Thyroid gland (tissue), 4 donors: ENCODE measurements around the gene RCN2. TPM values are rescaled to one million over a fixed set of nuclear protein-coding genes. Genes with fewer than 3 reads are reported as not detected.

Source experiments
- DNase-seq, 2 donors: peaks; one replicate each; pipeline ENCODE4 v3.0.0-alpha.2; 2019
- H3K27ac ChIP-seq, 3 donors: fragments of 200-600 bp; sonication (generic); 1 replicate in 2 of 3; 2 replicates in 1 of 3; pipeline ENCODE4 v1.5.1; 2016 to 2019; ENCODE audit warnings: mild to moderate bottlenecking in 1 of 3, moderate library complexity in 1 of 3
- H3K27me3 ChIP-seq: fragments of 200-600 bp; sonication (generic); one replicate; pipeline ENCODE4 v1.5.1; 2019
- H3K36me3 ChIP-seq, 2 donors: fragments of 200-600 bp; sonication (generic); one replicate each; pipeline ENCODE4 v1.5.1; 2016 to 2019
- H3K4me1 ChIP-seq, 2 donors: fragments of 200-600 bp; sonication (generic); one replicate each; pipeline ENCODE4 v1.5.1; 2017 to 2019
- H3K4me3 ChIP-seq, 3 donors: fragments of 200-600 bp; sonication (generic); replicated peaks in 1 of 3; 1 replicate in 2 of 3; 2 replicates in 1 of 3; pipeline ENCODE4 v1.5.1; 2016; ENCODE audit warnings: mild to moderate bottlenecking in 1 of 3
- H3K9me3 ChIP-seq: fragments of 200-600 bp; sonication (generic); one replicate; pipeline ENCODE4 v1.5.1; 2017
- POLR2A ChIP-seq, 2 donors: fragments of 450-650 bp; IDR thresholded peaks; one replicate each; pipeline ENCODE4 v1.6.1; 2017; ENCODE audit warnings: antibody characterized with exemption in 2 of 2, mild to moderate bottlenecking in 2 of 2, moderate library complexity in 1 of 2
- WGBS, 2 donors: methylation state at CpG; one replicate each; pipeline ENCODE4 v1.1.5; 2017; 5-methylcytosine and 5-hydroxymethylcytosine counted together
- intact Hi-C: fragments of 100-400 bp; cut with DNase I; formaldehyde crosslinking; loops from one replicate; pipeline ENCODE4 v1.15.1; 2023
- total RNA-seq, 4 donors: library from RNA; depleted of rRNA; stranded (reverse); fragments of >200 nt; gene quantifications; one replicate each; pipeline ENCODE4 v1.2.3, GENCODE V29; 2016
- TF ChIP-seq, protein P1 (sequence below), 6 experiments: fragments of 200-600 bp in 3 of 6; fragments of 450-650 bp in 3 of 6; sonication (generic) in 3 of 6; IDR thresholded peaks; one replicate each; pipeline ENCODE4 v1.5.1; 2016 to 2019; ENCODE audit warnings: antibody characterized with exemption in 6 of 6, mild to moderate bottlenecking in 2 of 6, inconsistent platforms in 1 of 6, moderate library complexity in 1 of 6

RCN2 gene
- total RNA-seq, 4 donors from 2014 or later: 44.8 to 64.8 (median 53.4) TPM

GRCh38 chr15:76939715-76940114 lies 8.2 kb downstream of the RCN2 start:
- 0% methylated on average over 1 of the region's 1 CpG for WGBS, 2 donors

GRCh38 chr15:76941636-76942035 lies 10.1 kb downstream of the RCN2 start:
- whole genome bisulfite sequencing, 2 donors: 62 to 83% methylated on average over 2 of the region's 2 CpGs
- intact Hi-C loops: no loop called here
- TF ChIP-seq, protein P1, sequence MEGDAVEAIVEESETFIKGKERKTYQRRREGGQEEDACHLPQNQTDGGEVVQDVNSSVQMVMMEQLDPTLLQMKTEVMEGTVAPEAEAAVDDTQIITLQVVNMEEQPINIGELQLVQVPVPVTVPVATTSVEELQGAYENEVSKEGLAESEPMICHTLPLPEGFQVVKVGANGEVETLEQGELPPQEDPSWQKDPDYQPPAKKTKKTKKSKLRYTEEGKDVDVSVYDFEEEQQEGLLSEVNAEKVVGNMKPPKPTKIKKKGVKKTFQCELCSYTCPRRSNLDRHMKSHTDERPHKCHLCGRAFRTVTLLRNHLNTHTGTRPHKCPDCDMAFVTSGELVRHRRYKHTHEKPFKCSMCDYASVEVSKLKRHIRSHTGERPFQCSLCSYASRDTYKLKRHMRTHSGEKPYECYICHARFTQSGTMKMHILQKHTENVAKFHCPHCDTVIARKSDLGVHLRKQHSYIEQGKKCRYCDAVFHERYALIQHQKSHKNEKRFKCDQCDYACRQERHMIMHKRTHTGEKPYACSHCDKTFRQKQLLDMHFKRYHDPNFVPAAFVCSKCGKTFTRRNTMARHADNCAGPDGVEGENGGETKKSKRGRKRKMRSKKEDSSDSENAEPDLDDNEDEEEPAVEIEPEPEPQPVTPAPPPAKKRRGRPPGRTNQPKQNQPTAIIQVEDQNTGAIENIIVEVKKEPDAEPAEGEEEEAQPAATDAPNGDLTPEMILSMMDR (IDR thresholded peaks at IDR 0.05): no peak

More at GRCh38 chr15:76939715-76940114, 8.2 kb downstream of the RCN2 start:
- Histone ChIP-seq H3K9me3 (no peaks in the 10 kb centered on the region), H3K36me3 (no peaks in the 10 kb centered on the region), H3K27me3 (no peaks in the 10 kb centered on the region), H3K4me3 (no peak overlapping the region), H3K4me1 (peaks cover 11 to 12% of the 10 kb centered on the region in 2 donors), H3K27ac (no peak overlapping the region)
- intact Hi-C loops: no loop called here
- TF ChIP-seq, protein P1 (IDR thresholded peaks at IDR 0.05): no peak
- TF ChIP-seq POLR2A (IDR thresholded peaks at IDR 0.05): no peak
- DNase-seq: no peak

GRCh38 chr15:76942331-76942730 lies 10.8 kb downstream of the RCN2 start:
- no peak for DNase-seq
- Histone ChIP-seq H3K4me1 (peaks cover 0 to 4% of the 10 kb centered on the region in 2 donors), H3K27me3 (no peaks in the 10 kb centered on the region), H3K27ac (no peak overlapping the region), H3K4me3 (no peak overlapping the region), H3K36me3 (peaks cover 0 to 3% of the 10 kb centered on the region in 2 donors), H3K9me3 (no peaks in the 10 kb centered on the region)
- TF ChIP-seq, protein P1 (IDR thresholded peaks at IDR 0.05): no peak
- TF ChIP-seq POLR2A (IDR thresholded peaks at IDR 0.05): no peak
- WGBS, 2 donors: 97 to 99% methylated on average over 2 of the region's 2 CpGs
- intact Hi-C loops: no loop called here

More at GRCh38 chr15:76941636-76942035, 10.1 kb downstream of the RCN2 start:
- Histone ChIP-seq H3K27ac (no peak overlapping the region), H3K4me1 (peaks cover 0 to 4% of the 10 kb centered on the region in 2 donors), H3K9me3 (no peaks in the 10 kb centered on the region), H3K4me3 (no peak overlapping the region), H3K27me3 (no peaks in the 10 kb centered on the region), H3K36me3 (peaks cover 0 to 3% of the 10 kb centered on the region in 2 donors)
- no peak for DNase-seq

DNA sequence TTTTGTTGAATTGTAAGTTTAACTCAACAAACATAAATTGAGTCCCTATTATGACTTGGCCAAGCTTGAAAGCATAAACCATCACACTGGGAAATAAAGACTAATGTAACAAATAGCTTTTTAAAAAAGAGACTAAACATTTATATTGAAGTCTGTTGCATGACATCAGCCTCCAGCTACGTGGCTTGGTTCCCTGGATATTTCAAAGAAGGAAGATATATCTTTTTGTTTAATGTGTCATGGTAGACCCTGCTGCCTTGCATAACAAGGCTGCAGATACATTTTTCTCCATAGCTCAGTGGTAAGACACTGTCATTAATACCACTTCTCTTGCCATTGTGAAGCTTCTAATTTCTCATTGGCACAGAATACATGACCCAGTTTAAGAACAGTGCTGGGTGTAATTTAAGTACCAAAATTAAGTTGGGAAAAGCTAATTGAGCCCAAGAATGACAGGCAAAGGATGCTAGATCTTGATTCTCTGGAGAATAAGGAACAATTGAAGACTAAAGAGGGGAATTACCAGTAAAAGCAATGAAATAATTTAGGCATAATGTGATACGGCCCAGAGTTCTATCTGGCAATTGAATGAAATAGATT lies 14.0 kb downstream of the RCN2 start:
- intact Hi-C loops: no loop called here
- 91 to 92% methylated on average over 2 of the region's 2 CpGs for WGBS, 2 donors
- TF ChIP-seq POLR2A (IDR thresholded peaks at IDR 0.05): no peak
- TF ChIP-seq, protein P1 (IDR thresholded peaks at IDR 0.05): no peak
- H3K27me3 ChIP-seq: no peaks in the 10 kb centered on the region
- H3K27ac ChIP-seq: no peak overlapping the region
- peaks cover 11 to 15% of the 10 kb centered on the region in 2 donors for H3K36me3 ChIP-seq
- no peaks in the 10 kb centered on the region for H3K9me3 ChIP-seq
- no peak for DNase-seq
- peaks cover 0 to 4% of the 10 kb centered on the region in 2 donors for H3K4me1 ChIP-seq
- no peak overlapping the region for H3K4me3 ChIP-seq

- no peak overlapping the region for H3K4me3 ChIP-seq
- WGBS, 2 donors: 92 to 94% methylated on average over 3 of the region's 3 CpGs
- no peaks in the 10 kb centered on the region for H3K27me3 ChIP-seq
- H3K27ac ChIP-seq: no peak overlapping the region
- no peaks in the 10 kb centered on the region for H3K4me1 ChIP-seq
- peaks cover 11 to 15% of the 10 kb centered on the region in 2 donors for H3K36me3 ChIP-seq
- no peak for DNase-seq
- no peaks in the 10 kb centered on the region for H3K9me3 ChIP-seq
- TF ChIP-seq, protein P1 (IDR thresholded peaks at IDR 0.05): no peak
- TF ChIP-seq POLR2A (IDR thresholded peaks at IDR 0.05): no peak
- intact Hi-C loops: no loop called here
Measured at GRCh38 chr15:76947454-76947853, 15.9 kb downstream of the RCN2 start.
